Natural killer cell (primary cell): Measurements from ENCODE around the gene XRCC5. TPM values are rescaled to one million over a fixed set of nuclear protein-coding genes. Genes with fewer than 3 reads are reported as not detected.

Experiments
- ATAC-seq, 3 donors: fragments of 150-1000 bp in 2 of 3; fragments of 200-7000 bp in 1 of 3; cut with Tn5 transposase; 1 replicate in 1 of 3; 2 replicates in 2 of 3; pipeline ENCODE4 v1.10.0; 2021; ENCODE audit warnings: mild to moderate bottlenecking in 2 of 3, moderate library complexity in 2 of 3
- DNase-seq, 2 donors: peaks; one replicate each; pipeline versions ENCODE4 v3.0.0 to v3.0.0-alpha.2; 2013 to 2021; ENCODE audit warnings: mixed read lengths in 1 of 2
- H3K27ac ChIP-seq: one replicate; pipeline ENCODE4 v1.5.1; 2013; ENCODE audit warnings: mild to moderate bottlenecking, low read length
- H3K27me3 ChIP-seq: one replicate; pipeline ENCODE4 v1.6.1; 2013; ENCODE audit warnings: low read length; ENCODE audit not compliant: control insufficient read depth, insufficient read depth
- H3K36me3 ChIP-seq: one replicate; pipeline ENCODE4 v1.6.1; 2013; ENCODE audit warnings: low read length; ENCODE audit not compliant: control insufficient read depth, insufficient read depth
- H3K4me1 ChIP-seq: one replicate; pipeline ENCODE4 v1.6.1; 2013; ENCODE audit warnings: low read length; ENCODE audit not compliant: control insufficient read depth, insufficient read depth
- H3K4me3 ChIP-seq: one replicate; pipeline ENCODE4 v1.5.1; 2013; ENCODE audit warnings: low read length
- H3K9me3 ChIP-seq: one replicate; pipeline ENCODE4 v1.6.1; 2013; ENCODE audit warnings: low read length; ENCODE audit not compliant: control insufficient read depth, insufficient read depth
- H3K27ac Mint-ChIP-seq, 2 donors: one replicate each; pipeline ENCODE4 v1.8.0; 2022; ENCODE audit warnings: mild to moderate bottlenecking in 2 of 2, mixed read lengths in 2 of 2, moderate library complexity in 1 of 2
- H3K27me3 Mint-ChIP-seq, 2 donors: one replicate each; pipeline ENCODE4 v1.8.0; 2022; ENCODE audit warnings: low read depth in 2 of 2, mixed read lengths in 2 of 2
- H3K36me3 Mint-ChIP-seq: one replicate; pipeline ENCODE4 v1.8.0; 2022; ENCODE audit warnings: mixed read lengths
- H3K4me1 Mint-ChIP-seq, 2 donors: one replicate each; pipeline ENCODE4 v1.8.0; 2022; ENCODE audit warnings: mixed read lengths in 2 of 2
- H3K4me3 Mint-ChIP-seq: one replicate; pipeline ENCODE4 v1.8.0; 2022; ENCODE audit warnings: mild to moderate bottlenecking, moderate library complexity, mixed read lengths
- H3K9me3 Mint-ChIP-seq, 2 donors: one replicate each; pipeline ENCODE4 v1.8.0; 2022; ENCODE audit warnings: mixed read lengths in 2 of 2
- whole genome bisulfite sequencing: methylation state at CpG from one replicate; pipeline ENCODE4 v1.1.7; 2013; ENCODE audit warnings: missing lambda C conversion rate; ENCODE audit not compliant: insufficient coverage; 5-methylcytosine and 5-hydroxymethylcytosine counted together
- intact Hi-C: fragments of 100-400 bp; cut with micrococcal nuclease; formaldehyde crosslinking; loops from one replicate; pipeline ENCODE4 v1.14.2; 2022
- total RNA-seq, 4 donors: library from RNA; stranded (reverse); fragments of 120-200 nt in 1 of 4; gene quantifications; one replicate each; pipeline versions ENCODE4 v1.2.3 to v1.2.4, GENCODE V29; 2013 to 2022
- TF ChIP-seq, protein P1 (sequence below): fragments of 200-600 bp; IDR thresholded peaks from one replicate; pipeline ENCODE4 v1.8.0; 2022; ENCODE audit warnings: antibody characterized with exemption

Gene XRCC5
- total RNA-seq, 3 donors from 2014 or later (not counting 1 experiment from before 2014, with no cell fraction given): 188 to 220 (median 201) TPM

DNA sequence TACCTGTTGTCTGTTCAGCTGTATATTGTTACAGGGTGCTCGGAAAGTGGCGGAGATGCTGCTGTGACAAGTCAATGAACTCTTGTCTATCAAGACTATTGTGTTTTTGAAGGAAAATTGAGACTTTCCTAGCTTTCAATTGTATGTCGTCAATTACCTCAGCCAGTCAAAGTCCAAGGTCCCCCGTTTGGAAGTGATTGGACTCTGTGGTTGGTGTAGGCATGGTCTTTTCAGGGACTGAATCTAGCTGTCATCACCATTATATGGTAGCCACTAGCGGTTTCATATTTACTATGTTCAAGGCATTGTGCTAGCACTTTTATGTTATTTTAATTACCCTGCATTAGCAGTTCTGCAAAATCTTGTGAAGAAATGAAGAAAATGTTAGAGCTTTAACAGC is 54.9 kb downstream of the XRCC5 start:
- intact Hi-C loops: no loop called here
- no peaks in the 10 kb centered on the region for H3K9me3 ChIP-seq
- H3K4me1 ChIP-seq: peaks cover 4% of the 10 kb centered on the region
- TF ChIP-seq, protein P1, sequence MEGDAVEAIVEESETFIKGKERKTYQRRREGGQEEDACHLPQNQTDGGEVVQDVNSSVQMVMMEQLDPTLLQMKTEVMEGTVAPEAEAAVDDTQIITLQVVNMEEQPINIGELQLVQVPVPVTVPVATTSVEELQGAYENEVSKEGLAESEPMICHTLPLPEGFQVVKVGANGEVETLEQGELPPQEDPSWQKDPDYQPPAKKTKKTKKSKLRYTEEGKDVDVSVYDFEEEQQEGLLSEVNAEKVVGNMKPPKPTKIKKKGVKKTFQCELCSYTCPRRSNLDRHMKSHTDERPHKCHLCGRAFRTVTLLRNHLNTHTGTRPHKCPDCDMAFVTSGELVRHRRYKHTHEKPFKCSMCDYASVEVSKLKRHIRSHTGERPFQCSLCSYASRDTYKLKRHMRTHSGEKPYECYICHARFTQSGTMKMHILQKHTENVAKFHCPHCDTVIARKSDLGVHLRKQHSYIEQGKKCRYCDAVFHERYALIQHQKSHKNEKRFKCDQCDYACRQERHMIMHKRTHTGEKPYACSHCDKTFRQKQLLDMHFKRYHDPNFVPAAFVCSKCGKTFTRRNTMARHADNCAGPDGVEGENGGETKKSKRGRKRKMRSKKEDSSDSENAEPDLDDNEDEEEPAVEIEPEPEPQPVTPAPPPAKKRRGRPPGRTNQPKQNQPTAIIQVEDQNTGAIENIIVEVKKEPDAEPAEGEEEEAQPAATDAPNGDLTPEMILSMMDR: no peak
- Mint-ChIP-seq H3K27me3 (no peaks in the 10 kb centered on the region), H3K27ac (peak overlapping the region; percentile 51 to 69), H3K4me3 (no peak overlapping the region), H3K36me3 (peaks cover 35% of the 10 kb centered on the region), H3K9me3 (no peaks in the 10 kb centered on the region), H3K4me1 (peaks cover 35 to 44% of the 10 kb centered on the region in 2 donors)
- ATAC-seq (no peak), DNase-seq (no peak)
- 100% methylated on average over 5 of the region's 5 CpGs for WGBS
- no peaks in the 10 kb centered on the region for H3K27me3 ChIP-seq
- H3K4me3 ChIP-seq: no peak overlapping the region
- no peak overlapping the region for H3K27ac ChIP-seq
- H3K36me3 ChIP-seq: peaks cover 85% of the 10 kb centered on the region

DNA sequence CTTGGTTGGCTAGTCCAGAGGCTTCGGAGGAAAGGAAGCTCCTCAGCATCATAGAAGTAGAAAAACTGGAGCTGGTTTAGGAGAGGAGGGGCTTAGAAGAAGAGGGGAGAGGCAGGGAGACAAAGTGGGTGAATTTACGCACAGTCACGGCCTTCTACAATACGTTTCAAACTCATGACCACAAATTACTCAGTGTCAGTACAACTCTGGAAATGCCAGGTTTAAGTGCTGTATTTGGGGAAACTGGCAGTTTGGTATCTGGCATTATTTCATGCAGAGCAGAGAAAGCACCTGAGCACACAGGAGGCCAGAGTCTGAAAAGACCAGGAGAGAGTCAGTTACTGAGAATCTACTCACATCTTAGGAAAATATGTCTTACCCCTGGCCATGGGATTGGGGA is 55.4 kb downstream of the XRCC5 start:
- intact Hi-C loops: no loop called here
- peaks cover 33% of the 10 kb centered on the region for H3K36me3 Mint-ChIP-seq

DNA sequence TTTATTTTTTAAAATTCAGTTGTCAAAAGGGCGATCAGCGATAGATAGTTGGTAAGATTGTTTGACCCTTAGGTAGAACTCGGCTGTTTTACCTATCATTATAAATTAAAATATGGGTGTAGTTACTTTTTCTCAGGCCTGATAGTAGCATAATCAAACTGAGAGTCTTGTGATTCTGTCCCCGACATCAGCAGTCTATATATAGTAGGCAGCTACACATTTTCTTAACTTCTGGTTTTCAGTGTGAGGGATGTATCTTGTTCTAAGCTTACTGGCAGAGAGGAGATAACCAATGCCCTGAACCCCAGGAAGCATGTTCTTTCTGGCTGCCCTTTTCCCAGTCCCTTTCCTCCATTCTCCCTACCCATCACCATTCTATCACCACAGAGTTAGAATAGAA is 56.6 kb downstream of the XRCC5 start:
- intact Hi-C loops: no loop called here
- H3K27me3 ChIP-seq: no peaks in the 10 kb centered on the region
- H3K9me3 ChIP-seq: no peaks in the 10 kb centered on the region
- Mint-ChIP-seq H3K36me3 (peaks cover 25% of the 10 kb centered on the region), H3K27ac (peak overlapping the region in 1 of 2 donors; percentile 36), H3K4me1 (peaks cover 38 to 48% of the 10 kb centered on the region in 2 donors), H3K9me3 (no peaks in the 10 kb centered on the region), H3K4me3 (no peak overlapping the region), H3K27me3 (no peaks in the 10 kb centered on the region)
- peaks cover 82% of the 10 kb centered on the region for H3K36me3 ChIP-seq
- ATAC-seq (no peak), DNase-seq (no peak)
- no peak overlapping the region for H3K4me3 ChIP-seq
- WGBS: no CpG with 5 or more reads among the region's 4 CpGs
- TF ChIP-seq, protein P1: no peak
- peaks cover 4% of the 10 kb centered on the region for H3K4me1 ChIP-seq
- H3K27ac ChIP-seq: no peak overlapping the region

More for the DNA sequence above, 55.4 kb downstream of the XRCC5 start:
- WGBS: 100% methylated on average over 1 of the region's 4 CpGs
- H3K36me3 ChIP-seq: peaks cover 86% of the 10 kb centered on the region
- DNase-seq (no peak), ATAC-seq (no peak)
- H3K9me3 Mint-ChIP-seq: no peaks in the 10 kb centered on the region
- H3K4me3 Mint-ChIP-seq: no peak overlapping the region
- H3K27me3 ChIP-seq: no peaks in the 10 kb centered on the region
- no peak overlapping the region for H3K27ac ChIP-seq
- peaks cover 35 to 48% of the 10 kb centered on the region in 2 donors for H3K4me1 Mint-ChIP-seq
- TF ChIP-seq, protein P1: no peak
- peaks cover 4% of the 10 kb centered on the region for H3K4me1 ChIP-seq
- no peaks in the 10 kb centered on the region for H3K9me3 ChIP-seq
- H3K27ac Mint-ChIP-seq: peak overlapping the region; percentile 51 to 69
- H3K27me3 Mint-ChIP-seq: no peaks in the 10 kb centered on the region
- H3K4me3 ChIP-seq: no peak overlapping the region

DNA sequence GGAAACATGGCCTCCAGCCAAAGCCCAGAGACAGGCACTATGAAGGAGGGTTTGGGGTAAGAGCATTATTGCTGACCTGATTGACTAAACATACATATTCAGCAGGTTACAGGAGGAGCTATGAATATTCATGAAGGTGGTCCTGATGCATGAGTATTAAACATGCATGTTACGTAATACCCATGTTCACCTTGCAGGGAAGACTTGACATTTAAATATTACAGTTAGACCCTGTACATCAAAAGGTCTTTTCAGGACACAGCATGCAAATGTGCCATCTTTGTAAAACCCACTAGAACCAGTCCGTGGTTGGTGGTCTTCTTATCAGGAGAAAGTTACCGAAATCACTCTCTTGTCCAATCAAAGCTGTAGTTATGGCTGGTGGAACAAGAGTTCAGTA is 59.9 kb downstream of the XRCC5 start:
- H3K27me3 Mint-ChIP-seq: no peaks in the 10 kb centered on the region
- 73% methylated on average over 3 of the region's 3 CpGs for WGBS
- no peaks in the 10 kb centered on the region for H3K27me3 ChIP-seq
- H3K4me3 ChIP-seq: no peak overlapping the region
- intact Hi-C loops: no loop called here
- no peaks in the 10 kb centered on the region for H3K4me1 ChIP-seq
- ATAC-seq: no peak
- H3K27ac ChIP-seq: no peak overlapping the region
- peaks cover 67% of the 10 kb centered on the region for H3K36me3 ChIP-seq
- no peak overlapping the region for H3K4me3 Mint-ChIP-seq
- no peaks in the 10 kb centered on the region for H3K9me3 Mint-ChIP-seq
- H3K9me3 ChIP-seq: no peaks in the 10 kb centered on the region
- H3K36me3 Mint-ChIP-seq: peaks cover 18% of the 10 kb centered on the region
- H3K27ac Mint-ChIP-seq: peak overlapping the region; percentile 65 to 67
- no peak for DNase-seq
- TF ChIP-seq, protein P1: no peak
- H3K4me1 Mint-ChIP-seq: peaks cover 51 to 56% of the 10 kb centered on the region in 2 donors
